ENCODE data around the gene SCRN1. TPM values are rescaled to one million over a fixed set of nuclear protein-coding genes. Genes with fewer than 3 reads are reported as not detected.

The SCRN1 gene
- total and polyA plus RNA-seq, 7 donors, result 0.80 to 6.7 (median 2.6) TPM

- 94 to 97% (median 95%) methylated on average over 4 of the region's 4 CpGs for WGBS, 3 donors
- no peaks in the 10 kb centered on the region for H3K27me3 ChIP-seq (ENCODE audit: insufficient read depth in 3 of 3, low read length in 2 of 3)
- peak overlapping the region; percentile 55 for H3K27ac ChIP-seq
- no peaks in the 10 kb centered on the region for H3K9me3 ChIP-seq
- H3K36me3 ChIP-seq (ENCODE audit: insufficient read depth in 1 of 2, low read depth in 1 of 2), result peaks cover 0 to 28% of the 10 kb centered on the region in 2 donors
- TF ChIP-seq CTCF (IDR thresholded peaks at IDR 0.05), result no peak
- ATAC-seq (no peak), DNase-seq (no peak)
- H3K4me1 ChIP-seq, result peaks cover 15% of the 10 kb centered on the region
- intact Hi-C loops (cut with DNase I), result loop anchor here in 1 of 2 donors (5.0 kb wide), 3 partner anchors 36 to 126 kb away; partner anchors contain the start of gene WIPF3
- H3K4me3 ChIP-seq, result no peak overlapping the region
These were observed 115.8 kb downstream of the SCRN1 start for GRCh38 chr7:29873644-29874294.

DNA sequence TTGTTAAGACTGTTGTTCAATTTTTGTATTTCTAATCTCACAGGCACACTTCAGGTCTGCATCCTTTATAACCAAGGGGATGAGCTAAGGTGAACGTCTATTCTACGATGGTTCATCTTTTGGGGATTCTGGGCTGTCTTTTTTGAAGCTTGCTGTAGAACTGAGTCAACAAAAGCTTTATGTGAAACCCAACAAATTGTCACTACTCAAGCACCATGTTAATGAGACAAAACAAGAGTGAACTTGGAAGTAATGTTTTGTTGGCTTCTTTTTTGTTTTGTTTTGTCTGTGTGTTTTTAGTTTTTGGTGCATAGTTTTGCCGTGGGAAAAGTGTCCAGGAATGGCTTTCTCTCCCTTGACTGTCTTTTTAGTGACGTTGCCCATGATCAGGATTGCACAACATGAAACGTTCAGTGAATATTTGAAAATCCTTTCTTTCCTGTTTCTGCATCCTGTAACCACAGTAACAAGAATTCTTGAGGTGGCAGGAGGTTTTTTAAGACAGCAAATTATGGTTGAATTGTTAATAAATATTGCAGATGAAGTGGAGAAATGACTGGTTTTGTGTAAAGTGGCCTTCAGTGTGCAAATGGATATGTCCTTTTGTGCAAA, 117.7 kb downstream of the SCRN1 start:
- intact Hi-C loops (cut with DNase I), result loop anchor here in 1 of 2 donors (5.0 kb wide), 3 partner anchors 35 to 125 kb away; partner anchors contain the start of gene WIPF3
- DNase-seq (no peak), ATAC-seq (no peak)
- no peaks in the 10 kb centered on the region for H3K9me3 ChIP-seq
- peaks cover 0 to 13% of the 10 kb centered on the region in 2 donors for H3K36me3 ChIP-seq (ENCODE audit: insufficient read depth in 1 of 2, low read depth in 1 of 2)
- peak overlapping the region; percentile 20 for H3K27ac ChIP-seq
- H3K4me1 ChIP-seq, result peaks cover 27% of the 10 kb centered on the region
- TF ChIP-seq CTCF (IDR thresholded peaks at IDR 0.05), result no peak
- 59 to 71% (median 62%) methylated on average over 5 of the region's 5 CpGs for WGBS, 3 donors
- no peaks in the 10 kb centered on the region for H3K27me3 ChIP-seq (ENCODE audit: insufficient read depth in 3 of 3, low read length in 2 of 3)
- no peak overlapping the region for H3K4me3 ChIP-seq

Other genes with a start within 250 kb of the SCRN1 start
- gene WIPF3, start 183.3 kb downstream of the SCRN1 start, total RNA-seq, result 10 to 100 TPM; 18.5 to 30.7 (median 23.8) TPM
- gene WIPF3, start 183.3 kb downstream of the SCRN1 start, polyA plus RNA-seq, result 10 to 100 TPM in 1 of 3 donors, 1 to 10 TPM in 2; 3.3 to 17.4 (median 8.9) TPM
- 1 to 10 TPM; 4.1 to 5.0 (median 4.5) TPM for gene FKBP14, start 36.9 kb upstream of the SCRN1 start, total RNA-seq
- 1 to 10 TPM in 2 of 3 donors, under 1 TPM in 1; 0.97 to 4.6 (median 2.6) TPM for gene FKBP14, start 36.9 kb upstream of the SCRN1 start, polyA plus RNA-seq
- 1 to 10 TPM; 3.7 to 4.0 (median 3.7) TPM for gene PLEKHA8, start 38.6 kb upstream of the SCRN1 start, total RNA-seq
- 1 to 10 TPM; 1.3 to 3.0 (median 1.5) TPM for gene PLEKHA8, start 38.6 kb upstream of the SCRN1 start, polyA plus RNA-seq
- gene MTURN, start 145.2 kb upstream of the SCRN1 start, total RNA-seq, result 10 to 100 TPM; 17.6 to 68.6 (median 36.9) TPM
- gene MTURN, start 145.2 kb upstream of the SCRN1 start, polyA plus RNA-seq, result 10 to 100 TPM in 2 of 3 donors, 1 to 10 TPM in 1; 7.1 to 12.5 (median 10.2) TPM

Data from psoas muscle (tissue), 8 donors.